PC-9 (cell line): Measurements from ENCODE around the gene MYO5B. TPM values are rescaled to one million over a fixed set of nuclear protein-coding genes. Genes with fewer than 3 reads are reported as not detected.
"Not testable (repeated sequence)": the region's sequence is repeated elsewhere in the genome, so short reads cannot be mapped to it uniquely, and the experiment has no call there.

Experiments
- BruUV-seq: library from RNA; stranded (reverse); fragments of 400-500 nt; replicated peaks from 2 replicates; lab custom pipeline; 2021; lab: Mats Ljungman, UMichigan
- CTCF ChIA-PET: fragments of 300-600 bp; sonication (Branson Sonifier 250); formaldehyde crosslinking; loops from one replicate; lab custom pipeline; 2022; ENCODE audit warnings: antibody characterized with exemption; lab: Charles Lee
- POLR2A ChIA-PET: fragments of 300-600 bp; sonication (Branson Sonifier 250); formaldehyde crosslinking; loops from one replicate; lab custom pipeline; 2022; ENCODE audit warnings: antibody characterized with exemption; ENCODE audit not compliant: unreplicated experiment; lab: Charles Lee
- DNase-seq, 2 experiments: peaks; one replicate each; pipeline versions ENCODE4 v3.0.0 to v3.0.0-alpha.2; 2015 to 2022; ENCODE audit warnings: mixed read lengths in 1 of 2
- H2AFZ ChIP-seq: fragments of 200-600 bp; sonication (generic); 2 replicates; pipeline ENCODE4 v1.8.1; 2017; ENCODE audit warnings: antibody characterized with exemption
- H3F3A ChIP-seq: fragments of 200-600 bp; sonication (generic); 2 replicates; pipeline ENCODE4 v1.8.1; 2017; ENCODE audit warnings: antibody characterized with exemption, mild to moderate bottlenecking, low read depth; ENCODE audit not compliant: insufficient read depth
- H3K27ac ChIP-seq: fragments of 200-600 bp; sonication (generic); 2 replicates; pipeline ENCODE4 v1.6.1; 2016; ENCODE audit warnings: mixed run types
- H3K27me3 ChIP-seq: fragments of 200-600 bp; sonication (generic); 2 replicates; pipeline ENCODE4 v1.6.1; 2016; ENCODE audit warnings: low read depth, mixed run types; ENCODE audit not compliant: insufficient read depth
- H3K36me3 ChIP-seq: fragments of 200-600 bp; sonication (generic); 2 replicates; pipeline ENCODE4 v1.6.1; 2016; ENCODE audit warnings: low read depth, mixed run types
- H3K4me1 ChIP-seq: fragments of 200-600 bp; sonication (generic); replicated peaks from 2 replicates; pipeline ENCODE4 v1.6.1; 2016; ENCODE audit warnings: mixed run types; ENCODE audit not compliant: insufficient read depth
- H3K4me2 ChIP-seq: fragments of 200-600 bp; sonication (generic); 2 replicates; pipeline ENCODE4 v1.6.1; 2017; ENCODE audit warnings: mixed run types
- H3K4me3 ChIP-seq: fragments of 200-600 bp; sonication (generic); 2 replicates; pipeline ENCODE4 v1.6.1; 2016; ENCODE audit warnings: mixed run types
- H3K79me2 ChIP-seq: fragments of 200-600 bp; sonication (generic); 2 replicates; pipeline ENCODE4 v1.6.1; 2017; ENCODE audit warnings: low read depth, mixed run types
- H3K9me2 ChIP-seq: fragments of 200-600 bp; sonication (generic); 2 replicates; pipeline ENCODE4 v1.8.1; 2017; ENCODE audit warnings: mild to moderate bottlenecking; ENCODE audit not compliant: insufficient read depth
- H3K9me3 ChIP-seq: fragments of 200-600 bp; sonication (generic); 2 replicates; pipeline ENCODE4 v1.8.1; 2016; ENCODE audit warnings: low read depth; ENCODE audit not compliant: insufficient read depth
- H4K20me1 ChIP-seq: fragments of 200-600 bp; sonication (generic); 2 replicates; pipeline ENCODE4 v1.8.1; 2017; ENCODE audit not compliant: insufficient read depth
- EZH2 ChIP-seq: fragments of 200-600 bp; sonication (generic); IDR thresholded peaks from 2 replicates; pipeline ENCODE4 v1.8.0; 2017; ENCODE audit warnings: antibody characterized with exemption, low read depth
- intact Hi-C: fragments of 100-400 bp; cut with micrococcal nuclease; formaldehyde crosslinking; loops from one replicate; pipeline ENCODE4 v1.10.0; 2022; ENCODE audit not compliant: unreplicated experiment
- total RNA-seq: library from RNA; stranded (reverse); gene quantifications from 2 replicates; pipeline ENCODE4 v1.2.3, GENCODE V29; 2021
- TF ChIP-seq, protein P1 (sequence below): fragments of 200-600 bp; sonication (generic); conservative IDR thresholded peaks from 2 replicates; pipeline ENCODE4 v1.6.1; 2017; ENCODE audit warnings: mixed run types, antibody characterized with exemption, mild to moderate bottlenecking, moderate library complexity

Gene MYO5B
- total RNA-seq, 1 experiment from 2014 or later, result 25.4 TPM

DNA sequence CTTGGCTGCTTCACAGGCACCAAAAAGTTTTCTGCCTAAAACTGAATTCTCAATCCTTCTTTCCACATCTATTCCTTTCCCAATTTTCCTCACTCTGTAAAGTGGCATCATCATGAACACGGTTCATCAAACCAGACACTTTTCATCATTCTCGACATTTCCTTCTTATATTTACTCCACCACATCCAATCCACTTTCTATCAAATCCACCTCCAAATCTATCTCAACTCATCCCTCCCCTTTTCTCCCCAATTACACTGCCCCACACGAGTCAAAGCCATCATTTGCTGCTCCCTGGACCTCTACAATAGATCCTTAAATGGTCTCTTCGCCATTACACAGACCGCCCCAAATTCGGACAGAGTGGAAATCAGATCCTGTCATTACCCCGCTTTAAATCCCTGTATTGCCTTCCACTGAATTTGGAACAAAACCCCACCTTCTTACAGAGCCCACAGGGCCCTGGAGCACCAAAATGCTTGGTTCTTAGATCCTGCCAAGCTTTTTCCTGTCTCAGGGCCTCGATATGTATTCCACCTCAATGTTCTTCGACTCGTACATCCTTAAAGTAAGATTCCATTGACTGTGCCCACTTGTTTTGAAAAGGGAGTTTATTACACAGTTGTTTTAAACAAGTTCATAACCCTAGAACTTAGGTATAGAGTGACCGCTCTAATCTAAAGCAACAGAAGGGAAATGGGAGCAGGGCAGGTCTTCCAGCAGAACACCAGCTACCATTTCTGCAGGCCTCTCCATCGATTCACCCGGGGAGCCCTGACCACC lies 382.5 kb downstream of the MYO5B start:
- DNase-seq, result no peak
- BruUV-seq, result no TSS peak
- Histone ChIP-seq H3K9me3 (no peaks in the 10 kb centered on the region), H3K79me2 (peaks cover 17% of the 10 kb centered on the region; the same call in 1 of the 2 replicates), H3K4me3 (peak overlapping the region; percentile 77), H3K4me2 (peak overlapping the region; percentile 94), H4K20me1 (no peaks in the 10 kb centered on the region), H3F3A (peaks cover 5% of the 10 kb centered on the region; the same call in 1 of the 2 replicates), H3K9me2 (no peaks in the 10 kb centered on the region), H3K36me3 (no peaks in the 10 kb centered on the region), H2AFZ (peak overlapping the region; percentile 97), H3K4me1 (peaks cover 23% of the 10 kb centered on the region), H3K27me3 (no peaks in the 10 kb centered on the region), H3K27ac (peak overlapping the region; percentile 72)
- no peak for TF ChIP-seq EZH2
- TF ChIP-seq, protein P1, sequence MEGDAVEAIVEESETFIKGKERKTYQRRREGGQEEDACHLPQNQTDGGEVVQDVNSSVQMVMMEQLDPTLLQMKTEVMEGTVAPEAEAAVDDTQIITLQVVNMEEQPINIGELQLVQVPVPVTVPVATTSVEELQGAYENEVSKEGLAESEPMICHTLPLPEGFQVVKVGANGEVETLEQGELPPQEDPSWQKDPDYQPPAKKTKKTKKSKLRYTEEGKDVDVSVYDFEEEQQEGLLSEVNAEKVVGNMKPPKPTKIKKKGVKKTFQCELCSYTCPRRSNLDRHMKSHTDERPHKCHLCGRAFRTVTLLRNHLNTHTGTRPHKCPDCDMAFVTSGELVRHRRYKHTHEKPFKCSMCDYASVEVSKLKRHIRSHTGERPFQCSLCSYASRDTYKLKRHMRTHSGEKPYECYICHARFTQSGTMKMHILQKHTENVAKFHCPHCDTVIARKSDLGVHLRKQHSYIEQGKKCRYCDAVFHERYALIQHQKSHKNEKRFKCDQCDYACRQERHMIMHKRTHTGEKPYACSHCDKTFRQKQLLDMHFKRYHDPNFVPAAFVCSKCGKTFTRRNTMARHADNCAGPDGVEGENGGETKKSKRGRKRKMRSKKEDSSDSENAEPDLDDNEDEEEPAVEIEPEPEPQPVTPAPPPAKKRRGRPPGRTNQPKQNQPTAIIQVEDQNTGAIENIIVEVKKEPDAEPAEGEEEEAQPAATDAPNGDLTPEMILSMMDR, result no peak
- intact Hi-C loops, result loop anchor here (5.0 kb wide), 1 partner anchor 35 kb away; no protein-coding TSS in a partner anchor
- ChIA-PET CTCF (no interaction called here), POLR2A (interaction anchor here (0.7 kb wide), 1 partner anchor 315 kb away, joined by 4 read pairs; no protein-coding TSS in a partner anchor)

DNA sequence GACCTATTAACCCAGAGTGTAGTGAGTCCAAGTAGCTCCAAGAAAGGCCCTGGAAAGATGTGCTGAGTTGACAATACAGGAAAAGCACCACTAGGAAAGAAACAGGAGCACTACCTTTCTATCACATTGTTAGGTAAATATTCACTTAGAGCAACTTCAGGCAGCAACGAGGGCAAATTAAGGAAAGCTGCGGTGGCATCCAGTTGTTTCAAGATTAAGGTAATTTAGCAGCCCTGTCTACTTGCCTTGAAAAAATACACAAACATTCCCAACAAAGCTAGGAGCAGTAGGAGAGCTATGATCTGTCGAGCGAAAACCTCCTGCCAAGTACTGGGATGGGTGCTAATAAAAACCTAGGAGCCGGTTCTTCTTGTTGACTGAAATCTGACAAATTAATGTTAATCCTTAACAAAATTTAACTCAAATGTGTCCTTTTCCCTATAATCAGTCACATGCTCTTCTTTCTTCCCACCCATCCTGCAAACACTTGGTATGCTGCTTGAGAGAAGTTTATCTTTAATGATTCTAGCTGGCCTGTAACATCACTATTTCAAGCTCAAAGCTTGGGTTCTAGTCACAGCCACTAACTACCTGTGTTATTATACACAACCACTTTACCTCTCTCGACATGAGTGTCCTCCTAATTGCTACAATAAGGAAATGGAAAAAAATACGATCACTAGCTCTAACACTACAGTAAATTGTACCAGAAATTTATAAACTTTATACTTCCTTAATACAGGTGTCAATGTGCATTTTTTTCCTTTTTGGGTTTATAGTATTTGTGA lies 383.6 kb downstream of the MYO5B start:
- ChIA-PET POLR2A (interaction anchor here (0.6 kb wide), 1 partner anchor 28 kb away, joined by 8 read pairs; no protein-coding TSS in a partner anchor), CTCF (interaction anchor here (0.6 kb wide), 2 partner anchors 48 to 379 kb away, joined by 3 to 8 read pairs; no protein-coding TSS in a partner anchor)
- no peaks in the 10 kb centered on the region for H4K20me1 ChIP-seq
- H3K36me3 ChIP-seq, result no peaks in the 10 kb centered on the region
- no peak overlapping the region for H3K27ac ChIP-seq
- no peak for TF ChIP-seq EZH2
- TF ChIP-seq, protein P1, result no peak
- H3K27me3 ChIP-seq, result no peaks in the 10 kb centered on the region
- H3F3A ChIP-seq, result peaks cover 5% of the 10 kb centered on the region; the same call in 1 of the 2 replicates
- H3K4me1 ChIP-seq, result peaks cover 23% of the 10 kb centered on the region
- H3K4me3 ChIP-seq, result 0 out of 2 replicates have a peak overlapping the region, but pooled peaks have one; percentile 77
- H3K9me3 ChIP-seq, result no peaks in the 10 kb centered on the region
- BruUV-seq, result no TSS peak
- no peaks in the 10 kb centered on the region for H3K9me2 ChIP-seq
- peaks cover 19% of the 10 kb centered on the region; the same call in 1 of the 2 replicates for H3K79me2 ChIP-seq
- H3K4me2 ChIP-seq, result peak overlapping the region; percentile 94
- no peak overlapping the region for H2AFZ ChIP-seq
- intact Hi-C loops, result loop anchor here (5.0 kb wide), 1 partner anchor 36 kb away; no protein-coding TSS in a partner anchor
- no peak for DNase-seq

DNA sequence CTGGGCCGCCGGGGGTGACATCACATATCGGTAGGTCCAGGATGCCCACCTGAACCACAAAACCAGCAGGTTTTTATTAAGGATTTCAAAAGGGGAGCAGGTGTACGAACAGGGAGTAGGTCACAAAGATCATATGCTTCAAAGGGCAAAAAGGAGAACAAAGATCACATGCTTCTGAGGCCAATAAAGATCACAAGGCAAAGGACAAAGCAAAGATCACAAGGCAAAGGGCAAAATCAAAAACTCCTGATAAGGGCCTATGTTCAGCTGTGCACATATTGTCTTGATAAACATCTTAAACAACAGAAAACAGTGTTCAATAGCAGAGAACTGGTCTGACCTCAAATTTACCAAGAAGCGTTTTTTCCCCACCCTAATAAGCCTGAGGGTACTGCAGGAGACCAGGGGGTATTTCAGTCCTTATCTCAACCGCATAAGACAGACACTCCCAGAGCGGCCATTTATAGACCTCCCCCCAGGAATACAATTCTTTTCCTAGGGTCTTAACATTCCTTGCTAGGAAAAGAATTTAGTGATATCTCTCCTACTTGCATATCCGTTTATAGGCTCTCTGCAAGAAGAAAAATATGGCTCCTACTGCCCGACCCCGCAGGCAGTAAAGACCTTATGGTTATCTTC lies 386.3 kb downstream of the MYO5B start:
- H3K36me3 ChIP-seq, BruUV-seq: not testable (repeated sequence)

More for the DNA sequence above, 386.3 kb downstream of the MYO5B start:
- H4K20me1 ChIP-seq, H3K4me3 ChIP-seq, intact Hi-C loops, CTCF ChIA-PET, H3K9me2 ChIP-seq, H3F3A ChIP-seq, H3K4me2 ChIP-seq, H3K27me3 ChIP-seq, H3K27ac ChIP-seq, H3K9me3 ChIP-seq, DNase-seq, POLR2A ChIA-PET, H2AFZ ChIP-seq: not testable (repeated sequence)
- H3K4me1 ChIP-seq, result peaks cover 19% of the 10 kb centered on the region
- H3K79me2 ChIP-seq, result peaks cover 27% of the 10 kb centered on the region; the same call in 1 of the 2 replicates
